Natural killer cell (primary cell): Measurements from ENCODE around the gene NT5C2. TPM values are rescaled to one million over a fixed set of nuclear protein-coding genes. Genes with fewer than 3 reads are reported as not detected.

Experiments used
- ATAC-seq, 3 donors: fragments of 150-1000 bp in 2 of 3; fragments of 200-7000 bp in 1 of 3; cut with Tn5 transposase; 1 replicate in 1 of 3; 2 replicates in 2 of 3; pipeline ENCODE4 v1.10.0; 2021; ENCODE audit warnings: mild to moderate bottlenecking in 2 of 3, moderate library complexity in 2 of 3
- DNase-seq, 2 donors: peaks; one replicate each; pipeline versions ENCODE4 v3.0.0 to v3.0.0-alpha.2; 2013 to 2021; ENCODE audit warnings: mixed read lengths in 1 of 2
- H3K27ac ChIP-seq: one replicate; pipeline ENCODE4 v1.5.1; 2013; ENCODE audit warnings: mild to moderate bottlenecking, low read length
- H3K27me3 ChIP-seq: one replicate; pipeline ENCODE4 v1.6.1; 2013; ENCODE audit warnings: low read length; ENCODE audit not compliant: control insufficient read depth, insufficient read depth
- H3K36me3 ChIP-seq: one replicate; pipeline ENCODE4 v1.6.1; 2013; ENCODE audit warnings: low read length; ENCODE audit not compliant: control insufficient read depth, insufficient read depth
- H3K4me1 ChIP-seq: one replicate; pipeline ENCODE4 v1.6.1; 2013; ENCODE audit warnings: low read length; ENCODE audit not compliant: control insufficient read depth, insufficient read depth
- H3K4me3 ChIP-seq: one replicate; pipeline ENCODE4 v1.5.1; 2013; ENCODE audit warnings: low read length
- H3K9me3 ChIP-seq: one replicate; pipeline ENCODE4 v1.6.1; 2013; ENCODE audit warnings: low read length; ENCODE audit not compliant: control insufficient read depth, insufficient read depth
- H3K27ac Mint-ChIP-seq, 2 donors: one replicate each; pipeline ENCODE4 v1.8.0; 2022; ENCODE audit warnings: mild to moderate bottlenecking in 2 of 2, mixed read lengths in 2 of 2, moderate library complexity in 1 of 2
- H3K27me3 Mint-ChIP-seq, 2 donors: one replicate each; pipeline ENCODE4 v1.8.0; 2022; ENCODE audit warnings: low read depth in 2 of 2, mixed read lengths in 2 of 2
- H3K36me3 Mint-ChIP-seq: one replicate; pipeline ENCODE4 v1.8.0; 2022; ENCODE audit warnings: mixed read lengths
- H3K4me1 Mint-ChIP-seq, 2 donors: one replicate each; pipeline ENCODE4 v1.8.0; 2022; ENCODE audit warnings: mixed read lengths in 2 of 2
- H3K4me3 Mint-ChIP-seq: one replicate; pipeline ENCODE4 v1.8.0; 2022; ENCODE audit warnings: mild to moderate bottlenecking, moderate library complexity, mixed read lengths
- H3K9me3 Mint-ChIP-seq, 2 donors: one replicate each; pipeline ENCODE4 v1.8.0; 2022; ENCODE audit warnings: mixed read lengths in 2 of 2
- CTCF ChIP-seq: fragments of 200-600 bp; IDR thresholded peaks from one replicate; pipeline ENCODE4 v1.8.0; 2022; ENCODE audit warnings: antibody characterized with exemption
- WGBS: methylation state at CpG from one replicate; pipeline ENCODE4 v1.1.7; 2013; ENCODE audit warnings: missing lambda C conversion rate; ENCODE audit not compliant: insufficient coverage; 5-methylcytosine and 5-hydroxymethylcytosine counted together
- intact Hi-C: fragments of 100-400 bp; cut with micrococcal nuclease; formaldehyde crosslinking; loops from one replicate; pipeline ENCODE4 v1.14.2; 2022
- total RNA-seq, 4 donors: library from RNA; stranded (reverse); fragments of 120-200 nt in 1 of 4; gene quantifications; one replicate each; pipeline versions ENCODE4 v1.2.3 to v1.2.4, GENCODE V29; 2013 to 2022

Gene NT5C2
- total RNA-seq, 3 donors from 2014 or later (not counting 1 experiment from before 2014, with no cell fraction given): 84.4 to 110 (median 89.4) TPM

GRCh38 chr10:103111918-103112877 lies 80.9 kb downstream of the NT5C2 start:
- H3K27ac Mint-ChIP-seq: peak overlapping the region in 1 of 2 donors; percentile 41
- 97% methylated on average over 3 of the region's 4 CpGs for WGBS
- H3K4me3 Mint-ChIP-seq: no peak overlapping the region
- H3K27me3 ChIP-seq: no peaks in the 10 kb centered on the region
- DNase-seq (no peak), ATAC-seq (no peak)
- H3K9me3 ChIP-seq: no peaks in the 10 kb centered on the region
- no peaks in the 10 kb centered on the region for H3K36me3 Mint-ChIP-seq
- no peak for TF ChIP-seq CTCF
- no peak overlapping the region for H3K4me3 ChIP-seq
- no peaks in the 10 kb centered on the region for H3K4me1 ChIP-seq
- H3K4me1 Mint-ChIP-seq: peaks cover 13% of the 10 kb centered on the region in 2 donors
- no peaks in the 10 kb centered on the region for H3K27me3 Mint-ChIP-seq
- H3K9me3 Mint-ChIP-seq: no peaks in the 10 kb centered on the region
- H3K27ac ChIP-seq: no peak overlapping the region
- intact Hi-C loops: no loop called here
- no peaks in the 10 kb centered on the region for H3K36me3 ChIP-seq

- Histone ChIP-seq H3K4me3 (no peak overlapping the region), H3K9me3 (no peaks in the 10 kb centered on the region), H3K4me1 (no peaks in the 10 kb centered on the region), H3K27ac (no peak overlapping the region), H3K36me3 (no peaks in the 10 kb centered on the region), H3K27me3 (no peaks in the 10 kb centered on the region)
- ATAC-seq: no peak
- 100% methylated on average over 1 of the region's 2 CpGs for whole genome bisulfite sequencing
- peaks cover 13 to 20% of the 10 kb centered on the region in 2 donors for H3K4me1 Mint-ChIP-seq
- H3K27me3 Mint-ChIP-seq: no peaks in the 10 kb centered on the region
- H3K27ac Mint-ChIP-seq: peak overlapping the region; percentile 30 to 55
- H3K36me3 Mint-ChIP-seq: no peaks in the 10 kb centered on the region
- no peak overlapping the region for H3K4me3 Mint-ChIP-seq
- H3K9me3 Mint-ChIP-seq: no peaks in the 10 kb centered on the region
- no peak for TF ChIP-seq CTCF
- DNase-seq: no peak
- intact Hi-C loops: no loop called here
These were observed 81.8 kb downstream of the NT5C2 start for GRCh38 chr10:103111031-103111917.

- H3K9me3 Mint-ChIP-seq: no peaks in the 10 kb centered on the region
- H3K36me3 Mint-ChIP-seq: no peaks in the 10 kb centered on the region
- TF ChIP-seq CTCF: no peak
- Histone ChIP-seq H3K36me3 (peaks cover 8% of the 10 kb centered on the region), H3K27me3 (no peaks in the 10 kb centered on the region), H3K27ac (no peak overlapping the region), H3K4me1 (no peaks in the 10 kb centered on the region), H3K9me3 (no peaks in the 10 kb centered on the region), H3K4me3 (no peak overlapping the region)
- H3K4me3 Mint-ChIP-seq: no peak overlapping the region
- peaks cover 13 to 21% of the 10 kb centered on the region in 2 donors for H3K4me1 Mint-ChIP-seq
- ATAC-seq (no peak), DNase-seq (no peak)
- peak overlapping the region; percentile 30 to 55 for H3K27ac Mint-ChIP-seq
- intact Hi-C loops: no loop called here
- no peaks in the 10 kb centered on the region for H3K27me3 Mint-ChIP-seq
These were observed 82.7 kb downstream of the NT5C2 start for GRCh38 chr10:103110407-103110806.
